HCT116 (cell line): ENCODE measurements around the gene ABCA9. TPM values are rescaled to one million over a fixed set of nuclear protein-coding genes. Genes with fewer than 3 reads are reported as not detected.

Source experiments
- ATAC-seq: fragments of 200-7000 bp; cut with Tn5 transposase; 2 replicates; pipeline ENCODE4 v1.9.1; 2020; ENCODE audit warnings: mild to moderate bottlenecking, moderate library complexity
- BruUV-seq: library from RNA; stranded (reverse); fragments of 400-500 nt; replicated peaks from 2 replicates; lab custom pipeline; 2021; lab: Mats Ljungman, UMichigan
- CTCF ChIA-PET: fragments of 300-600 bp; sonication (Branson Sonifier 250); formaldehyde crosslinking; loops from one replicate; lab custom pipeline; 2021; ENCODE audit warnings: antibody characterized with exemption; lab: Charles Lee
- POLR2A ChIA-PET: fragments of 300-600, 350-600 bp; sonication (Branson Sonifier 250); formaldehyde crosslinking; loops from one replicate; lab custom pipeline; 2021; ENCODE audit warnings: antibody characterized with exemption; lab: Charles Lee
- RAD21 ChIA-PET, 2 experiments: fragments of 300-600 bp; sonication (Branson Sonifier 250); formaldehyde crosslinking; loops; one replicate each; lab custom pipeline; 2023; ENCODE audit warnings: low total read pairs in 2 of 2; ENCODE audit not compliant: uncharacterized antibody in 2 of 2, unreplicated experiment in 2 of 2, low non-redundant PET in 1 of 2; lab: Charles Lee
- DNase-seq: peaks from one replicate; pipeline ENCODE4 v3.0.0-alpha.2; 2010; ENCODE audit warnings: low read depth, low spot score
- H2AFZ ChIP-seq: fragments of 200-600 bp; shearing (Covaris generic), sonication (generic); 2 replicates; pipeline ENCODE4 v1.6.1; 2017; ENCODE audit warnings: low read depth, mixed run types, mixed read lengths, antibody characterized with exemption, low read length; ENCODE audit not compliant: poor library complexity, severe bottlenecking
- H3K27ac ChIP-seq: 2 replicates; pipeline ENCODE4 v1.5.1; 2012; ENCODE audit warnings: low read depth, low read length
- H3K27me3 ChIP-seq: fragments of 200-600 bp; sonication (generic); 2 replicates; pipeline ENCODE4 v1.6.1; 2016; ENCODE audit warnings: mixed run types, low read length, mixed read lengths; ENCODE audit not compliant: insufficient read depth
- H3K36me3 ChIP-seq, 2 experiments: fragments of 200-500 bp in 1 of 2; fragments of 200-600 bp in 1 of 2; sonication (Bioruptor generic) in 1 of 2; sonication (generic) in 1 of 2; 2 replicates each; pipeline versions ENCODE4 v1.5.1 to v1.6.1; 2014 to 2016; ENCODE audit warnings: low read length in 2 of 2, inconsistent platforms in 1 of 2, mixed read lengths in 1 of 2, mixed run types in 1 of 2; ENCODE audit not compliant: insufficient read depth in 2 of 2, control insufficient read depth in 1 of 2
- H3K4me1 ChIP-seq, 2 experiments: fragments of 200-600 bp in 1 of 2; sonication (generic) in 1 of 2; 2 replicates each; pipeline versions ENCODE4 v1.5.1 to v1.6.1; 2012 to 2017; ENCODE audit warnings: low read length in 2 of 2, inconsistent platforms in 1 of 2, mild to moderate bottlenecking in 1 of 2, mixed read lengths in 1 of 2, mixed run types in 1 of 2, moderate library complexity in 1 of 2; ENCODE audit not compliant: insufficient read depth in 2 of 2, control insufficient read depth in 1 of 2
- H3K4me2 ChIP-seq: fragments of 200-600 bp; sonication (generic); 2 replicates; pipeline ENCODE4 v1.6.1; 2017; ENCODE audit warnings: mixed run types, low read length, mixed read lengths
- H3K4me3 ChIP-seq, 2 experiments: fragments of 200-600 bp in 1 of 2; sonication (generic) in 1 of 2; replicated peaks in 1 of 2; 2 replicates each; pipeline ENCODE4 v1.5.1; 2011 to 2016; ENCODE audit warnings: low read length in 2 of 2, control low read depth in 1 of 2, low read depth in 1 of 2, mild to moderate bottlenecking in 1 of 2, mixed read lengths in 1 of 2, mixed run types in 1 of 2
- H3K79me2 ChIP-seq: fragments of 200-600 bp; sonication (generic); 2 replicates; pipeline ENCODE4 v1.6.1; 2017; ENCODE audit warnings: mild to moderate bottlenecking, mixed run types, low read length, moderate library complexity, mixed read lengths; ENCODE audit not compliant: insufficient read depth
- H3K9ac ChIP-seq: fragments of 200-600 bp; sonication (generic); 2 replicates; pipeline ENCODE4 v1.6.1; 2016; ENCODE audit warnings: low read length, mixed read lengths
- H3K9me2 ChIP-seq: fragments of 200-600 bp; sonication (generic), shearing (Covaris generic); 2 replicates; pipeline ENCODE4 v1.6.1; 2017; ENCODE audit warnings: mixed run types, mild to moderate bottlenecking, moderate library complexity; ENCODE audit not compliant: insufficient read depth
- H3K9me3 ChIP-seq, 2 experiments: fragments of 200-500 bp in 1 of 2; fragments of 200-600 bp in 1 of 2; sonication (Bioruptor generic) in 1 of 2; sonication (generic) in 1 of 2; 2 replicates each; pipeline ENCODE4 v1.6.1; 2014 to 2017; ENCODE audit warnings: low read length in 2 of 2, mixed read lengths in 2 of 2, inconsistent platforms in 1 of 2, low read depth in 1 of 2, mild to moderate bottlenecking in 1 of 2, mixed run types in 1 of 2, moderate library complexity in 1 of 2; ENCODE audit not compliant: control insufficient read depth in 1 of 2, insufficient read depth in 1 of 2
- H4K20me1 ChIP-seq: fragments of 200-600 bp; sonication (generic), shearing (Covaris generic); 2 replicates; pipeline ENCODE4 v1.6.1; 2017; ENCODE audit warnings: mixed run types, mild to moderate bottlenecking, moderate library complexity; ENCODE audit not compliant: insufficient read depth
- ATF3 ChIP-seq: IDR thresholded peaks from 2 replicates; pipeline ENCODE4 v1.6.1; 2012
- CBX3 ChIP-seq: IDR thresholded peaks from 2 replicates; pipeline ENCODE4 v1.6.1; 2012; ENCODE audit warnings: low read depth
- CEBPB ChIP-seq: IDR thresholded peaks from 2 replicates; pipeline ENCODE4 v1.6.1; 2012; ENCODE audit warnings: low read depth
- CTCF ChIP-seq, 3 experiments: fragments of 200-600 bp in 1 of 3; sonication (generic) in 1 of 3; IDR thresholded peaks in 2 of 3; conservative IDR thresholded peaks in 1 of 3; 2 replicates each; pipeline ENCODE4 v1.5.1; 2012 to 2017; ENCODE audit warnings: low read depth in 2 of 3, low read length in 2 of 3, antibody characterized with exemption in 1 of 3, borderline replicate concordance in 1 of 3, control low read depth in 1 of 3, mild to moderate bottlenecking in 1 of 3, mixed read lengths in 1 of 3, mixed run types in 1 of 3, moderate library complexity in 1 of 3; ENCODE audit not compliant: insufficient read depth in 1 of 3
- EGR1 ChIP-seq: IDR thresholded peaks from 2 replicates; pipeline ENCODE4 v1.6.1; 2012; ENCODE audit warnings: low read depth
- ELF1 ChIP-seq: IDR thresholded peaks from 2 replicates; pipeline ENCODE4 v1.6.1; 2012; ENCODE audit warnings: low read depth, borderline replicate concordance
- EZH2 ChIP-seq: fragments of 200-600 bp; sonication (generic); IDR thresholded peaks from 2 replicates; pipeline ENCODE4 v1.6.1; 2017; ENCODE audit warnings: antibody characterized with exemption, mixed run types
- JUND ChIP-seq: IDR thresholded peaks from 2 replicates; pipeline ENCODE4 v1.6.1; 2012
- POLR2A ChIP-seq: IDR thresholded peaks from 2 replicates; pipeline ENCODE4 v1.7.0; 2011; ENCODE audit warnings: borderline replicate concordance; ENCODE audit not compliant: insufficient read depth, insufficient read length; ENCODE audit errors: extremely low read depth
- POLR2AphosphoS5 ChIP-seq: IDR thresholded peaks from 2 replicates; pipeline ENCODE4 v1.6.1; 2011; ENCODE audit warnings: mild to moderate bottlenecking, low read depth, low read length, moderate library complexity
- RAD21 ChIP-seq: IDR thresholded peaks from 2 replicates; pipeline ENCODE4 v1.6.1; 2012; ENCODE audit warnings: low read depth, mild to moderate bottlenecking
- SP1 ChIP-seq: IDR thresholded peaks from 2 replicates; pipeline ENCODE4 v1.6.1; 2012; ENCODE audit warnings: low read depth
- YY1 ChIP-seq: IDR thresholded peaks from 2 replicates; pipeline ENCODE4 v1.6.1; 2011; ENCODE audit warnings: low read length, low read depth, moderate library complexity, mild to moderate bottlenecking; ENCODE audit not compliant: insufficient replicate concordance; ENCODE audit errors: extremely low read depth
- ZBTB33 ChIP-seq: IDR thresholded peaks from 2 replicates; pipeline ENCODE4 v1.6.1; 2011; ENCODE audit warnings: mild to moderate bottlenecking, low read length, moderate library complexity; ENCODE audit not compliant: insufficient replicate concordance; ENCODE audit errors: extremely low read depth
- ZFX ChIP-seq: fragments of 450-650 bp; IDR thresholded peaks from 2 replicates; pipeline ENCODE4 v1.6.1; 2017
- intact Hi-C: fragments of 100-400 bp; cut with micrococcal nuclease; formaldehyde crosslinking; loops from 2 replicates; pipeline ENCODE4 v1.10.0; 2022
- total RNA-seq: library from RNA; stranded (reverse); gene quantifications from one replicate; pipeline ENCODE4 v1.2.1, GENCODE V29; 2021; ENCODE audit not compliant: unreplicated experiment

ABCA9 gene
- total RNA-seq, 1 experiment from 2014 or later = not detected

- no peak for ATAC-seq
- Histone ChIP-seq H3K9me3 (no peaks in the 10 kb centered on the region), H3K4me2 (no peak overlapping the region), H3K36me3 (no peaks in the 10 kb centered on the region), H3K27me3 (no peaks in the 10 kb centered on the region), H3K9ac (no peak overlapping the region), H2AFZ (no peak overlapping the region), H3K79me2 (no peaks in the 10 kb centered on the region), H3K27ac (no peak overlapping the region), H3K4me3 (no peak overlapping the region), H3K4me1 (no peaks in the 10 kb centered on the region), H3K9me2 (no peaks in the 10 kb centered on the region), H4K20me1 (no peaks in the 10 kb centered on the region)
- no peak for DNase-seq
- intact Hi-C loops = no loop called here
- TF ChIP-seq YY1 (no peak), EZH2 (no peak), ELF1 (no peak), RAD21 (no peak), ZBTB33 (no peak), SP1 (no peak), JUND (no peak), POLR2A (no peak), ATF3 (no peak), CTCF (IDR thresholded peaks at IDR 0.05 in 2 of 3, conservative IDR thresholded peaks at IDR 0.05 in 1 of 3; ENCODE audit: borderline replicate concordance in 1 of 3, insufficient read depth in 1 of 3, low read depth in 2 of 3, low read length in 2 of 3) (no peak), ZFX (no peak), CBX3 (no peak), EGR1 (no peak), POLR2AphosphoS5 (no peak), CEBPB (no peak)
- CTCF ChIA-PET = interaction anchor here (0.9 kb wide), 1 partner anchor 12 kb away, joined by 3 read pairs; no protein-coding TSS in a partner anchor
- RAD21 ChIA-PET = no interaction called here
- BruUV-seq = no TSS peak
- POLR2A ChIA-PET = no interaction called here
Measured at GRCh38 chr17:69096541-69096940, 35.8 kb upstream of the ABCA9 start.
